ENCODE measurements around the gene ZNF618. TPM values are rescaled to one million over a fixed set of nuclear protein-coding genes. Genes with fewer than 3 reads are reported as not detected.

Gene ZNF618
- polyA plus RNA-seq, 1 experiment: 8.7 TPM

GRCh38 chr9:114078021-114078780 lies 202.1 kb downstream of the ZNF618 start, which contains the start of gene AMBP:
TSS of gene AMBP (minus strand) at chr9:114078300. CDS start at chr9:114078209, 91 bp downstream.
- H3K27me3 ChIP-seq (ENCODE audit: control insufficient read depth, insufficient read depth, low read length): peaks cover 33% of the 10 kb centered on the region
- TF ChIP-seq CTCF (IDR thresholded peaks at IDR 0.05; ENCODE audit: low read depth, low read length): no peak
- DNase-seq (ENCODE audit: low read depth, low spot score): no peak
- CTCF ChIA-PET: interaction anchor here (1.1 to 1.5 kb wide), 3 partner anchors 30 to 270 kb away, joined by 3 to 8 read pairs (median 4); no protein-coding TSS in a partner anchor
- H3K27ac ChIP-seq (ENCODE audit: low read depth, low read length): no peak within 1 kb of the TSS
- no peak within 1 kb of the TSS for H3K4me3 ChIP-seq (ENCODE audit: low read depth, low read length)
- POLR2A ChIA-PET: interaction anchor here (0.6 kb wide), 1 partner anchor 191 kb away, joined by 5 read pairs; no protein-coding TSS in a partner anchor
- no peaks in the 10 kb centered on the region for H3K9me3 ChIP-seq (ENCODE audit: control insufficient read depth, insufficient read depth, low read length)

- H3K4me3 ChIP-seq (ENCODE audit: low read depth, low read length): no peak overlapping the region
- H3K27me3 ChIP-seq (ENCODE audit: control insufficient read depth, insufficient read depth, low read length): peaks cover 29% of the 10 kb centered on the region
- DNase-seq (ENCODE audit: low read depth, low spot score): no peak
- no peaks in the 10 kb centered on the region for H3K9me3 ChIP-seq (ENCODE audit: control insufficient read depth, insufficient read depth, low read length)
- TF ChIP-seq CTCF (IDR thresholded peaks at IDR 0.05; ENCODE audit: low read depth, low read length): no peak
- POLR2A ChIA-PET: no interaction called here
- CTCF ChIA-PET: interaction anchor here (1.1 to 6.2 kb wide), 4 partner anchors 30 to 271 kb away, joined by 3 to 162 read pairs (median 6); no protein-coding TSS in a partner anchor
- H3K27ac ChIP-seq (ENCODE audit: low read depth, low read length): no peak overlapping the region
Observed at GRCh38 chr9:114078781-114079156, 202.7 kb downstream of the ZNF618 start.

GRCh38 chr9:114080195-114080772 lies 204.2 kb downstream of the ZNF618 start:
- no peak for DNase-seq (ENCODE audit: low read depth, low spot score)
- CTCF ChIA-PET: interaction anchor here (6.2 to 6.9 kb wide), 2 partner anchors 27 to 212 kb away, joined by 82 to 162 read pairs; no protein-coding TSS in a partner anchor
- Histone ChIP-seq H3K27ac (ENCODE audit: low read depth, low read length) (no peak overlapping the region), H3K9me3 (ENCODE audit: control insufficient read depth, insufficient read depth, low read length) (no peaks in the 10 kb centered on the region), H3K27me3 (ENCODE audit: control insufficient read depth, insufficient read depth, low read length) (peaks cover 24% of the 10 kb centered on the region), H3K4me3 (ENCODE audit: low read depth, low read length) (no peak overlapping the region)
- POLR2A ChIA-PET: no interaction called here
- no peak for TF ChIP-seq CTCF (IDR thresholded peaks at IDR 0.05; ENCODE audit: low read depth, low read length)

- ChIA-PET POLR2A (no interaction called here), CTCF (interaction anchor here (2.2 to 6.9 kb wide), 3 partner anchors 22 to 211 kb away, joined by 10 to 162 read pairs (median 82); no protein-coding TSS in a partner anchor)
- Histone ChIP-seq H3K27ac (ENCODE audit: low read depth, low read length) (no peak overlapping the region), H3K9me3 (ENCODE audit: control insufficient read depth, insufficient read depth, low read length) (no peaks in the 10 kb centered on the region), H3K27me3 (ENCODE audit: control insufficient read depth, insufficient read depth, low read length) (peaks cover 20% of the 10 kb centered on the region), H3K4me3 (ENCODE audit: low read depth, low read length) (no peak overlapping the region)
- DNase-seq (ENCODE audit: low read depth, low spot score): no peak
- TF ChIP-seq CTCF (IDR thresholded peaks at IDR 0.05; ENCODE audit: low read depth, low read length): no peak
Observed at GRCh38 chr9:114080773-114081440, 204.8 kb downstream of the ZNF618 start.
